Choroid plexus epithelial cell (primary cell): Measurements from ENCODE around the gene NT5DC3.

ENCODE experiments used
- DNase-seq: peaks from one replicate; pipeline ENCODE4 v3.0.0-alpha.2; 2010; ENCODE audit warnings: low read depth
- H3K4me3 ChIP-seq: 2 replicates; pipeline ENCODE4 v1.5.1; 2011; ENCODE audit warnings: low read depth, mild to moderate bottlenecking, control low read depth, low read length, moderate library complexity
- CTCF ChIP-seq: conservative IDR thresholded peaks from 2 replicates; pipeline ENCODE4 v1.5.1; 2011; ENCODE audit warnings: low read depth, mild to moderate bottlenecking, control low read depth, inconsistent platforms, low read length, moderate library complexity

NT5DC3 gene

GRCh38 chr12:103768467-103769123 is 72.4 kb downstream of the NT5DC3 start:
- DNase-seq = peak; percentile 27
- TF ChIP-seq CTCF = peak; percentile 33
- no peak overlapping the region for H3K4me3 ChIP-seq

- no peak overlapping the region for H3K4me3 ChIP-seq
- no peak for TF ChIP-seq CTCF
- no peak for DNase-seq
Observed at GRCh38 chr12:103766028-103766427, 75.0 kb downstream of the NT5DC3 start.

DNA sequence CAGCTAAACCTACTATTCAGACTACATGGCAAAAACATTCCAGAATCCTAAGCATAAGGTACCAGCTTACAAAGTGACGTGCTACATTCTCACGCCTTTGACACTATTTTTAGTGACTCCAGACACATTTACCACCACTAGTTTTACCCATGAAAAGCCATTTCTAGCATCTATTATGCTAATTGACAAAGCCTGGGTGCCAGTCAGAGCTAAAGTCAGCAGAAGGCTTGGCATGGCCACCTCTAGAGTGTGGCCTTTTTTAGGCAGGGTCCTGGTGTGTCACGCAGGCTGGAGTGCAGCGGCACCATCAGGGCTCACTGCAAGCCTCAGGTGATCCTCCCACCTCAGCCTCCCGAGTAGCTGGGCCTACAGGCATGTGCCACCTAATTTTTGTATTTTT is 75.7 kb downstream of the NT5DC3 start:
- no peak overlapping the region for H3K4me3 ChIP-seq
- no peak for TF ChIP-seq CTCF
- no peak for DNase-seq

GRCh38 chr12:103762473-103762872 is 78.6 kb downstream of the NT5DC3 start:
- TF ChIP-seq CTCF = no peak
- DNase-seq = no peak
- H3K4me3 ChIP-seq = no peak overlapping the region

DNA sequence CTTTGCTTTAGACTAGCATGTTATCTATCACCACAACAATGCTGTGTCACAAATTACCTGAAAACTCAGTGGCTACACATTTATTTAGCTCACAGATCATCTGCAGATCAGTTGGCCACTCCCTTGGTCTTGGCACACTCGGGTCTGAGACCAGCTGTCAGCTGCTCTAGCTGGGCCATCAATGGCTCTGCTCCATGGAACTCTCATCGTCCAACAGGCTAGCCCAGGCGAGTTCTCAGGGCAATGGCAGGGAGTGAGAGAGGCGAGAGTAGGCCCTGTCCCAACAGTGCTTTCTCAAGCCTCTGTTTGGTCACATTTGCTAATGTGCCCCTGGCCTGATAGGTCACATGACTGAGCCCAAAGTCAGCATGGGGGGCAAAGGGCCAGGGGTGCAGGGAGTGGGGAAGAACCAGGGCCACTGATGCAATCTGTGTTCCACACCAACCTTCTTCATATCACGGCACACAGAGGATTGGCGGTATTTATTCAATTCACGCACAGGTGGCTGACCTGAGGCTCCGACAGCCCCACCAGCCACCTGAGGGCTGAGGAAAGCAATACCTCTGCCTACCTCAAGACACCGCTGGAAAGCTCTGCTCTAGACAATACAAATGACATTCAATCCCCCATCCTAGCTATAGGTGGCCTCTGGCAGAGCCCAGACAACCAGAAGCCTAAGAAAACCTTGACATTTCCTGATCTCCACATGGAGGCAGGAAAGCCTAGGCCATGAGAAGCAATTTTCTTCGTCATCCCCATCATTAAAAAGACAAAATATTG is 82.5 kb downstream of the NT5DC3 start:
- DNase-seq = no peak
- no peak for TF ChIP-seq CTCF
- H3K4me3 ChIP-seq = no peak overlapping the region

DNA sequence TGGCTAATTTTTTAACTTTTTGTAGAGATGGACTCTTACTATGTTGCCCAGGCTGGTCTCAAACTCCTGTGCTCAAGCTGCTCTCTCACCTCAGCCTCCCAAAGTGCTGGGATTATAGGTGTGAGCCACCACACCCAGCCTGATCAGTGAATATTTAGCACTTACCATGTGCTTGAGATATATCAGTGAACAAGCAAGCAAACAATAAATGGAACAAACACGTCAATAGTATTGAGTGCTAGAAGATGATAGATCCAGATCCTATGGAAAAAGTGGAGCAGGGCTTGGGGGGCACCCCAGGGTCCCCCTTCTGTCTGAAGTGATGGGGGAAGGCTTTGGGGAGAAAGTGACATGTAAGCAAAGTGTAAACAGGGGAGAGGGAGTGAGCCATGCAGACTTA is 83.8 kb downstream of the NT5DC3 start:
- H3K4me3 ChIP-seq = no peak overlapping the region
- no peak for DNase-seq
- TF ChIP-seq CTCF = no peak

DNA sequence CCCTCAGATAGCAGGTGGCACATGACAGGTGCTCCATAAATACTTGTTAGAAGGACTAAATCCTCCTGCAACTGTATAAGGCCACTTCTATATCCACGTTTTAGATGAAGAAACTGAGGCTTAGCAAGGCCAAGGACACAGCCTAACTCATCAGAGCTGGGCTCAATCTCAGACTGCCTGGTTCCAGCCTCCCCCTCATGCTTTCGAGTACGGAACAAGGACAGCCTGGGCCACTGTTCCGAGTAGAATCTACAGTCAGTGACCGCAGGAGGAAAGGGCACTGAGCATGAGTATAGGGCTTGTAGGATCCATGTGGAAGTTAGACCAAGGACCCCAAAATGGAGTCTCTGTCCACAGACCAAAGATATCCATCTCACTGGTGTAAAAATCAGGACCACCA is 84.6 kb downstream of the NT5DC3 start:
- no peak for DNase-seq
- H3K4me3 ChIP-seq = no peak overlapping the region
- TF ChIP-seq CTCF = no peak
